ENCODE results near the gene CLSTN2. TPM values are rescaled to one million over a fixed set of nuclear protein-coding genes. Genes with fewer than 3 reads are reported as not detected.

The CLSTN2 gene
- total and polyA plus RNA-seq, 2 experiments from 2014 or later, result 23.0 to 27.0 TPM

DNA sequence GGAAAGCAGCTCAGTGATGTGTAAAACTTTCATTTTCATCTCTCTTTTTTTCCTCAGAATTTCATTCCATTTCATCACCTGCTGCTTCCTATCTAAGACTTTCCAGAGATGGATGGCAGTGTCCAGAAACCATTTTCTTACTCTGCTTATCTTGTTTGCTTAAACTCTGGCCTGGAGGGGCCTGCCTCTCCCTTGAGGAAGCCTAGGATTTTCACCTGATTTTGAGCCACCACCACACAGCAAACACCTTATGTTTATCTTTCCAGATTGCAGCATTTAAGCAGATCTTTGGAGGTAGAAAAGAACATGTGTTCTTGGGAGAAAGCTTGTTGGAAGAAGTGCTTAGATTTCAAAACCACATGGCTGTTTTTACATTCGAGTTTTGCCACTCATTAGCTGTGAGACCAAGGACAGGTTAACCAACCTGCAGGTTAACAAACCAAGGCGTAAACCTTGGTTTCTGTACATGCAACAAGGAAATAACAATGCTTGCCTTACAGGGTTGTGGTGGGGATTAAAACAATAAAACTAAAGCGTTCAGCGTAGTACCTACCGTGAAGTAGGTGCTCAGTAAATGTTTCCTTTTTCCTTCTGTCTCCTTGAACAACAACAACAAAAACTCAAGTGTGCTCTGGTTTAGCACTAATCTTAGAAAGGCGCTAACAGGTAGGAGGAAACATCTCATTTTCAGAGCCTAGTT is 120.3 kb downstream of the CLSTN2 start:
- no peaks in the 10 kb centered on the region for H3K9me2 ChIP-seq (replicated peaks; ENCODE audit: insufficient read depth)
- 64% methylated on average over 6 of the region's 6 CpGs for WGBS (ENCODE audit: low lambda C conversion rate, missing lambda C conversion rate)
- H3K27me3 ChIP-seq, result no peaks in the 10 kb centered on the region
- no peak overlapping the region for H2AFZ ChIP-seq
- H3K79me2 ChIP-seq, result no peaks in the 10 kb centered on the region
- peak overlapping the region; percentile 20 for H3K4me2 ChIP-seq
- H3K4me1 ChIP-seq (ENCODE audit: insufficient read depth), result peaks cover 4% of the 10 kb centered on the region
- DNase-seq (ENCODE audit: low spot score), result peak; percentile 46
- H3K27ac ChIP-seq, result peak overlapping the region; percentile 77
- no peaks in the 10 kb centered on the region for H4K20me1 ChIP-seq (ENCODE audit: insufficient read depth, poor library complexity, severe bottlenecking)
- H3K4me3 ChIP-seq, result no peak overlapping the region
- no peaks in the 10 kb centered on the region for H3K9me3 ChIP-seq (ENCODE audit: low read depth)
- TF ChIP-seq EZH2phosphoT487 (IDR thresholded peaks at IDR 0.05; ENCODE audit: low read depth, severe bottlenecking, unreplicated experiment) (no peak), EZH2 (IDR thresholded peaks at IDR 0.05; ENCODE audit: borderline replicate concordance) (no peak)
- TF ChIP-seq, protein P1, sequence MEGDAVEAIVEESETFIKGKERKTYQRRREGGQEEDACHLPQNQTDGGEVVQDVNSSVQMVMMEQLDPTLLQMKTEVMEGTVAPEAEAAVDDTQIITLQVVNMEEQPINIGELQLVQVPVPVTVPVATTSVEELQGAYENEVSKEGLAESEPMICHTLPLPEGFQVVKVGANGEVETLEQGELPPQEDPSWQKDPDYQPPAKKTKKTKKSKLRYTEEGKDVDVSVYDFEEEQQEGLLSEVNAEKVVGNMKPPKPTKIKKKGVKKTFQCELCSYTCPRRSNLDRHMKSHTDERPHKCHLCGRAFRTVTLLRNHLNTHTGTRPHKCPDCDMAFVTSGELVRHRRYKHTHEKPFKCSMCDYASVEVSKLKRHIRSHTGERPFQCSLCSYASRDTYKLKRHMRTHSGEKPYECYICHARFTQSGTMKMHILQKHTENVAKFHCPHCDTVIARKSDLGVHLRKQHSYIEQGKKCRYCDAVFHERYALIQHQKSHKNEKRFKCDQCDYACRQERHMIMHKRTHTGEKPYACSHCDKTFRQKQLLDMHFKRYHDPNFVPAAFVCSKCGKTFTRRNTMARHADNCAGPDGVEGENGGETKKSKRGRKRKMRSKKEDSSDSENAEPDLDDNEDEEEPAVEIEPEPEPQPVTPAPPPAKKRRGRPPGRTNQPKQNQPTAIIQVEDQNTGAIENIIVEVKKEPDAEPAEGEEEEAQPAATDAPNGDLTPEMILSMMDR (IDR thresholded peaks at IDR 0.05; ENCODE audit: poor library complexity), result no peak
- H3K36me3 ChIP-seq (replicated peaks; ENCODE audit: insufficient read depth, low read depth), result no peaks in the 10 kb centered on the region

DNA sequence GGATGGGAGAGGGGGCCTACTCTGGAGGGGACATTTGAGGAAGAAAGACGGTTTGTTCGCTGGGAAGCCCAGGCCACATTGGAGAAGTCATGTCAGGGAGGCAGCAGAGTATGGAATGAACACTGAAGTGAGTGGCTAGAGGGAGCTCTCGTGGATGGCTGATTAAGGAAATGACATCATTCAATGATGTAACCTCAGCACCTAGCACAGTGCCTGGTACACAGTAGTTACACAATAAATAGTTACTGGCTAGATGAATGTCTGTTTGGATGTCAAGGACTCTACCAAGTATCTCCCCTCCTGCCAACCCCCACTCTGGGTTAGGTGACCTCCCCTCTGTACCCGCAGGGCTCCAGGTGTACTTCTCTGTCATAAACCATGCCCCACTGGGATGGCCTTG is 121.1 kb downstream of the CLSTN2 start:
- H3K4me1 ChIP-seq (ENCODE audit: insufficient read depth), result peaks cover 4% of the 10 kb centered on the region
- no peaks in the 10 kb centered on the region for H3K9me3 ChIP-seq (ENCODE audit: low read depth)
- no peaks in the 10 kb centered on the region for H3K27me3 ChIP-seq
- no peaks in the 10 kb centered on the region for H3K9me2 ChIP-seq (replicated peaks; ENCODE audit: insufficient read depth)
- H3K4me3 ChIP-seq, result no peak overlapping the region
- no peaks in the 10 kb centered on the region for H3K36me3 ChIP-seq (replicated peaks; ENCODE audit: insufficient read depth, low read depth)
- WGBS (ENCODE audit: low lambda C conversion rate, missing lambda C conversion rate), result 94% methylated on average over 4 of the region's 4 CpGs
- no peaks in the 10 kb centered on the region for H4K20me1 ChIP-seq (ENCODE audit: insufficient read depth, poor library complexity, severe bottlenecking)
- DNase-seq (ENCODE audit: low spot score), result no peak
- H2AFZ ChIP-seq, result no peak overlapping the region
- H3K4me2 ChIP-seq, result peak overlapping the region; percentile 20
- no peaks in the 10 kb centered on the region for H3K79me2 ChIP-seq
- peak overlapping the region; percentile 77 for H3K27ac ChIP-seq
- no peak for TF ChIP-seq EZH2 (IDR thresholded peaks at IDR 0.05; ENCODE audit: borderline replicate concordance)

DNA sequence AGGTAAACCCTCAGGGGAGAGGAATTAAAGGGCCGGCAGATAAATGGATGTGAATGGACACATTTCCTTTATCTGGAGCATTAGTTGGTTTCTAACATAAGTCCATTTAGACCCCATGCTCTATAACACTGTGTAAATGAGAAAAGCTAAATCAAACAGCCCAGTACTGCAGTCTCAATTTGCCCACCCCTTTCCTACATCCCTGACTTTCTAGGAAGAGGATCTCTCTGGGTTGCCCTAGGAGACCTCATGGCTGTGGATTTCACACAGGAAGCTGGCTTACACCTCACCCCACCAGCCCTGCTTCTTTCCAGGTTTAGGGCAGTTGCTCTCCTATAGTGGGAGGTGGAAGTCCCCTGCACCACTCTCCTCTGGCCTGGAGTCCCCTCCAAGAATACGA is 126.2 kb downstream of the CLSTN2 start:
- Histone ChIP-seq H3K4me2 (no peak overlapping the region), H3K9me3 (ENCODE audit: low read depth) (no peaks in the 10 kb centered on the region), H3K79me2 (no peaks in the 10 kb centered on the region), H3K4me1 (ENCODE audit: insufficient read depth) (no peaks in the 10 kb centered on the region), H3K27ac (no peak overlapping the region), H3K36me3 (replicated peaks; ENCODE audit: insufficient read depth, low read depth) (no peaks in the 10 kb centered on the region), H3K9me2 (replicated peaks; ENCODE audit: insufficient read depth) (no peaks in the 10 kb centered on the region), H3K27me3 (no peaks in the 10 kb centered on the region), H2AFZ (no peak overlapping the region), H4K20me1 (ENCODE audit: insufficient read depth, poor library complexity, severe bottlenecking) (no peaks in the 10 kb centered on the region), H3K4me3 (no peak overlapping the region)
- WGBS (ENCODE audit: low lambda C conversion rate, missing lambda C conversion rate), result 75% methylated on average over 2 of the region's 2 CpGs
- no peak for DNase-seq (ENCODE audit: low spot score)
- TF ChIP-seq, protein P1 (IDR thresholded peaks at IDR 0.05; ENCODE audit: poor library complexity), result no peak
- TF ChIP-seq EZH2phosphoT487 (IDR thresholded peaks at IDR 0.05; ENCODE audit: low read depth, severe bottlenecking, unreplicated experiment), result no peak

DNA sequence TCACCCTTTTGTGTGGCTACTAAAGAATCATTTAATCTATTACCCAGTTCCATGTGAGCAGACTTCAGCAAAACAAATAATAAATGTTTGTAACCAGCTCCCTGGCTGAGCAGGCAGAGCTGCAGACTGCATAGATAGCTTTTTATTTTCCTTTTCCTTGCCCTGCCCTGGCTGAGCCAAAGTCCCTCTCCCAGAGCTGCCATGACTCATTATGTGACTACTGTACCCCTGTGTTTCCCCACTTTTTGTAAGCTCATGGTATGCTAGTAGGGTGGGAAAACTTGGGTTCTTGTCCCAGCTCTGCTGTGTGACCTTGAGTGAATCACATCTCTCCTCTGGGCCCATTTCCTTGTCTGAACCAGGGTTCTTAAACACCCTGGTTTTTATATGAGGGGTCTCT is 127.5 kb downstream of the CLSTN2 start:
- no peaks in the 10 kb centered on the region for H3K4me1 ChIP-seq (ENCODE audit: insufficient read depth)
- no peaks in the 10 kb centered on the region for H3K27me3 ChIP-seq
- no peak overlapping the region for H3K4me2 ChIP-seq
- no peaks in the 10 kb centered on the region for H3K36me3 ChIP-seq (replicated peaks; ENCODE audit: insufficient read depth, low read depth)
- H2AFZ ChIP-seq, result no peak overlapping the region
- no peaks in the 10 kb centered on the region for H3K9me2 ChIP-seq (replicated peaks; ENCODE audit: insufficient read depth)
- no peaks in the 10 kb centered on the region for H3K79me2 ChIP-seq
- no peak overlapping the region for H3K4me3 ChIP-seq
- no peaks in the 10 kb centered on the region for H4K20me1 ChIP-seq (ENCODE audit: insufficient read depth, poor library complexity, severe bottlenecking)
- no peaks in the 10 kb centered on the region for H3K9me3 ChIP-seq (ENCODE audit: low read depth)
- H3K27ac ChIP-seq, result no peak overlapping the region
- no peak for DNase-seq (ENCODE audit: low spot score)
- no peak for TF ChIP-seq EZH2 (IDR thresholded peaks at IDR 0.05; ENCODE audit: borderline replicate concordance)
- TF ChIP-seq EZH2phosphoT487 (IDR thresholded peaks at IDR 0.05; ENCODE audit: low read depth, severe bottlenecking, unreplicated experiment), result no peak

Data from hepatocyte (in vitro differentiated cells).